ENCODE measurements around the gene GAREM1. TPM values are rescaled to one million over a fixed set of nuclear protein-coding genes. Genes with fewer than 3 reads are reported as not detected.

Gene GAREM1
- total RNA-seq, 1 experiment from 2014 or later, result 11.1 TPM

DNA sequence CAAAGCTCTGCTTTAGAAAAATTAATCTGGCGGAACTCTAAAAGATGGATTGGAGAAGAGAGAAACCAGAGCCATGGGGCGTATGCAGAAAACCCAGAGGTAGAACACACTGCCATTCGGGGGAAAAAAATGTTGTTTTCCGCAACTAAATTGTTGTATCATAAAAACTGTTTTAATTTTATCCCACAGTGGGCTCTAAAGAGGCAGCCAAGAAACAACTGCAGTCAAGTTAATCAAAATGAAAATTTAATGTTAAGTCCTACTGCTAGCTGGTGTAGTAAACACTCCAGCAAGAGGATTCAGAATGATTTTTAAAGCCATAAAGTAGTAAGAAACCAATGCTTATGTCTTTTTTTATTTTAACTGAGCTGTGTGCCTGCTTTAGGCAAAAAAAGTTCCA is 69.1 kb downstream of the GAREM1 start:
- Histone ChIP-seq H3K27ac (ENCODE audit: low read depth, low read length) (no peak overlapping the region), H3K36me3 (ENCODE audit: control insufficient read depth in 1 of 2, insufficient read depth in 2 of 2, low read length in 2 of 2) (no peaks in the 10 kb centered on the region), H4K20me1 (ENCODE audit: insufficient read depth) (no peaks in the 10 kb centered on the region), H3K4me1 (ENCODE audit: control insufficient read depth in 1 of 2, insufficient read depth in 2 of 2, low read length in 2 of 2) (no peaks in the 10 kb centered on the region), H3K4me3 (replicated peaks in 1 of 2; ENCODE audit: low read depth in 1 of 2, low read length in 2 of 2) (no peak overlapping the region), H3K9me3 (ENCODE audit: control insufficient read depth in 1 of 2, insufficient read depth in 1 of 2, low read depth in 1 of 2, low read length in 2 of 2) (no peaks in the 10 kb centered on the region), H3K79me2 (ENCODE audit: insufficient read depth, low read length) (no peaks in the 10 kb centered on the region), H2AFZ (ENCODE audit: low read depth, low read length, poor library complexity, severe bottlenecking) (no peak overlapping the region), H3K4me2 (ENCODE audit: low read length) (no peak overlapping the region), H3K27me3 (ENCODE audit: insufficient read depth, low read length) (no peaks in the 10 kb centered on the region), H3K9me2 (ENCODE audit: insufficient read depth) (no peaks in the 10 kb centered on the region), H3K9ac (ENCODE audit: low read length) (no peak overlapping the region)
- intact Hi-C loops (cut with micrococcal nuclease), result no loop called here
- ChIA-PET POLR2A (no interaction called here), RAD21 (ENCODE audit: low non-redundant PET in 1 of 2, low total read pairs in 2 of 2, uncharacterized antibody in 2 of 2, unreplicated experiment in 2 of 2) (no interaction called here), CTCF (no interaction called here)
- DNase-seq (ENCODE audit: low read depth, low spot score) (no peak), ATAC-seq (no peak)
- no TSS peak for BruUV-seq (replicated peaks)
- TF ChIP-seq ZBTB33 (IDR thresholded peaks at IDR 0.05; ENCODE audit: extremely low read depth, insufficient replicate concordance, low read length) (no peak), YY1 (IDR thresholded peaks at IDR 0.05; ENCODE audit: extremely low read depth, insufficient replicate concordance, low read depth, low read length) (no peak), SP1 (IDR thresholded peaks at IDR 0.05; ENCODE audit: low read depth) (no peak), CEBPB (IDR thresholded peaks at IDR 0.05; ENCODE audit: low read depth) (no peak), EZH2phosphoT487 (IDR thresholded peaks at IDR 0.05; ENCODE audit: borderline replicate concordance) (no peak), POLR2AphosphoS5 (IDR thresholded peaks at IDR 0.05; ENCODE audit: low read depth, low read length) (no peak), SIN3A (IDR thresholded peaks at IDR 0.05; ENCODE audit: low read depth) (no peak), EGR1 (IDR thresholded peaks at IDR 0.05; ENCODE audit: low read depth) (no peak), ELF1 (IDR thresholded peaks at IDR 0.05; ENCODE audit: borderline replicate concordance, low read depth) (no peak), EZH2 (IDR thresholded peaks at IDR 0.05) (no peak), FOSL1 (IDR thresholded peaks at IDR 0.05; ENCODE audit: low read depth) (no peak), REST (IDR thresholded peaks at IDR 0.05; ENCODE audit: low read depth) (no peak), MAX (IDR thresholded peaks at IDR 0.05) (no peak)

Data from HCT116 (cell line).